ENCODE data around the gene YAF2. TPM values are rescaled to one million over a fixed set of nuclear protein-coding genes. Genes with fewer than 3 reads are reported as not detected.
A peak's percentile ranks its signal among the peaks of the same experiment; 100 is the strongest.

Gene YAF2
- total RNA-seq, 2 donors from 2014 or later: 38.9 to 43.9 TPM

- H3K27ac ChIP-seq: no peak overlapping the region
Observed at GRCh38 chr12:42119085-42119633, 118.9 kb downstream of the YAF2 start.

GRCh38 chr12:42118136-42118879 is 119.7 kb downstream of the YAF2 start:
- ATAC-seq (ENCODE audit: insufficient number of reproducible peaks, low FRiP score, low read depth) (no peak), DNase-seq (ENCODE audit: low spot score) (no peak)
- TF ChIP-seq CTCF (IDR thresholded peaks at IDR 0.05): no peak
- Histone ChIP-seq H3K27ac (peak overlapping the region in 1 of 2 donors; percentile 27), H3K36me3 (no peaks in the 10 kb centered on the region), H3K9me3 (no peaks in the 10 kb centered on the region), H3K4me3 (no peak overlapping the region), H3K4me1 (ENCODE audit: control insufficient read depth in 1 of 2, low read depth in 2 of 2) (peaks cover 11 to 13% of the 10 kb centered on the region in 2 donors), H3K27me3 (replicated peaks; ENCODE audit: insufficient read depth) (no peaks in the 10 kb centered on the region)

More at GRCh38 chr12:42119085-42119633, 118.9 kb downstream of the YAF2 start:
- Histone ChIP-seq H3K4me3 (no peak overlapping the region), H3K27me3 (replicated peaks; ENCODE audit: insufficient read depth) (no peaks in the 10 kb centered on the region), H3K4me1 (ENCODE audit: control insufficient read depth in 1 of 2, low read depth in 2 of 2) (peaks cover 11 to 13% of the 10 kb centered on the region in 2 donors), H3K9me3 (no peaks in the 10 kb centered on the region), H3K36me3 (no peaks in the 10 kb centered on the region)
- ATAC-seq (ENCODE audit: insufficient number of reproducible peaks, low FRiP score, low read depth) (no peak), DNase-seq (ENCODE audit: low spot score) (no peak)
- TF ChIP-seq CTCF (IDR thresholded peaks at IDR 0.05): no peak

- Histone ChIP-seq H3K4me1 (ENCODE audit: control insufficient read depth in 1 of 2, low read depth in 2 of 2) (no peaks in the 10 kb centered on the region), H3K27me3 (replicated peaks; ENCODE audit: insufficient read depth) (no peaks in the 10 kb centered on the region), H3K4me3 (no peak overlapping the region), H3K9me3 (no peaks in the 10 kb centered on the region), H3K27ac (no peak overlapping the region), H3K36me3 (no peaks in the 10 kb centered on the region)
- TF ChIP-seq CTCF (IDR thresholded peaks at IDR 0.05): no peak
- ATAC-seq (ENCODE audit: insufficient number of reproducible peaks, low FRiP score, low read depth): no peak
- DNase-seq (ENCODE audit: low spot score): no peak
Observed at GRCh38 chr12:42109031-42109430, 129.0 kb downstream of the YAF2 start.

Other genes with a start within 250 kb of the YAF2 start
- gene GXYLT1, start 93.4 kb downstream of the YAF2 start, total RNA-seq: 10 to 100 TPM in 1 of 2 donors, 1 to 10 TPM in 1; 7.0 to 17.9 TPM
- gene ZCRB1, start 87.8 kb upstream of the YAF2 start, total RNA-seq: 10 to 100 TPM; 25.2 to 27.2 TPM
- 10 to 100 TPM; 41.7 to 95.8 TPM for gene PPHLN1, start 87.9 kb upstream of the YAF2 start, total RNA-seq

Measured in thoracic aorta (tissue), 2 donors.